GM18508 (cell line): ENCODE results near the gene MEF2C.

Experiments used
- ATAC-seq: cut with Tn5 transposase; IDR thresholded peaks from one replicate; pipeline ENCODE4 v1.9.1; 2021; ENCODE audit warnings: moderate number of reproducible peaks; ENCODE audit not compliant: insufficient read depth, unreplicated experiment

The MEF2C gene

DNA sequence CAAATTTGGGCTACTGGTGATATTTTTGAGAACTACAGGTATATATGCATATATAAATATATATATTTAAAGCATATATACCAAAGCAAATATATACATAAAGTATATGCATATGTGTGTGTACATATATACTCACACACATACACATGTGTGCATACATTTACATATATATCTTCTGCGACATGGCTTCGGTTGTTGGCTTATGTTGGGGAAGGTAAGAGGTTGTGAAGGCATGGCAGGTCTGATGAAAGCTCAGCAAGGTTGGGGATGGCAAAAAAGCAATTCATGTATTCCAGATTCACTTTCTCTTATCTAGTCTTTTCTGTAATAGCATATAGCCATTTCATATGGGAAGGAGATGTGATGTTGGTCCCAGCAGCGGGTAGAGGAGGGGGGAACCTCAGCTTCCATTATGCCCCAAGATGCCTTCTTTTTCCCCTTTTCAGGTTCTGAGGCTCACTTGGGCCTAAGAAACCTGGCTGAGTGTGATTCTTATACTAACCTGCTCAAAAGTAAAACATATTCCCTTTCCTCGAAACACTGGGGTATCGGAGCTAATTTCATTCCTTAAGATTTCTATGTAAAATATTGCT, 201.7 kb downstream of the MEF2C start:
- no peak for ATAC-seq

DNA sequence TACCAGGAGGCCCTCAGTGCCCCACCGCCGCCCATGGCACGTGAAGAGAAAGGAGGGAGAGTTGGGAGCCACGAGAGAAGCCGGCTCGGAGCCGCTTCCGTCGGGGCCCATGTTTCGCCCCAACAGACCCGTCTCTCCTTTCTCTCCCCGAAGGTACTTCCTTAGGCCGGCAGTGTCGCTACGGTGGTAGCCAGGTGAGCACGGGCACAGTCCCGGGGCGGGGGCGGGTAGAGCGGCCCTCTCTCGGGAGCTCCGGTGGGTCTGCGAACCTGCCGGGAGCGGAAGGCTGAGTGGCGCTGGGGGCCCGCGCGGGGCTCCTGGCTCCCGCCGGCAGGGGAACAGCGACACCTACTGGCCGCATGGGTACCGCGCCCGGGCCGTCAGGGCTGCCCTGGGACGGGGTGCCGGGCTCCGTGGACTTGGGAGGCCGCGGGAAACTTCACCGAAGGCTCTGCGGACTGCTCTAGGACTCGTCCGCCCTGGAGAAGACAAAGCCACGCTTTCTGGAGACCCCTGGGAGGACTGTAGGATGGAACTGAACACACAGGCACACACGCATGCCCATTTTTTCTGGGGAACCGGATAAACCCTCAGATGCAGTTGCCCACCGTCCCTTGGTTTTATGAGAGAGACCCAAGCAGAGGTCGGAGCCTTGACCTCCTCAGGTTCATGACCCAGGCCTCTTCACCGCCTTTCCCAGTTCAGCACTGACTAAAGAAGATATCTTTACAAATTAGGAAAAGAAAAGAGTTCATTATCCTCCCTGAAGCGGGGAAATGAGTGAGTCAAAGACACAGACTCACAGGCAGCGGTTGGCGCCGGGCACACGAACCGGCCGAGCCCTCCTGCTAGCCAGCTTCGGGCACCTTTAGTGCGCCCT, 202.5 kb downstream of the MEF2C start:
- peak; percentile 61 for ATAC-seq

DNA sequence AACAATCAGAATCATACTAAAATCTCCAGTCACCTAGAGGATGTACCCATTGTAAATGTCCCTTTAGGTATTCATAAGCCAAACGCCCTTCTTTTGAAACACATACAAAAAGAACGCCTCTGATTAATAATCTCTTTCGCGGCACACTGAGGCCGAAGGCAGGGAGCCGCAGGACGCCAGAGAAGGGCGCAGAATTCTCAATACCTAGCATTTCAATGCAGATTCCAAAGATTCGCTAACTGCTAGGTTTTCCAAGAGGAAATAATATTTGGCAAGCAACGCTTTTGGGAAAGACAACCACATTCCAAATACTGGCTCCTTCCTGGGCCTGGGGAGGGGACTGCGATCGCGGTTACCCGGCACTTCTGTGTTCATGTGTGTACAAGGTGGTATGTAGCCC, 203.3 kb downstream of the MEF2C start:
- no peak for ATAC-seq

DNA sequence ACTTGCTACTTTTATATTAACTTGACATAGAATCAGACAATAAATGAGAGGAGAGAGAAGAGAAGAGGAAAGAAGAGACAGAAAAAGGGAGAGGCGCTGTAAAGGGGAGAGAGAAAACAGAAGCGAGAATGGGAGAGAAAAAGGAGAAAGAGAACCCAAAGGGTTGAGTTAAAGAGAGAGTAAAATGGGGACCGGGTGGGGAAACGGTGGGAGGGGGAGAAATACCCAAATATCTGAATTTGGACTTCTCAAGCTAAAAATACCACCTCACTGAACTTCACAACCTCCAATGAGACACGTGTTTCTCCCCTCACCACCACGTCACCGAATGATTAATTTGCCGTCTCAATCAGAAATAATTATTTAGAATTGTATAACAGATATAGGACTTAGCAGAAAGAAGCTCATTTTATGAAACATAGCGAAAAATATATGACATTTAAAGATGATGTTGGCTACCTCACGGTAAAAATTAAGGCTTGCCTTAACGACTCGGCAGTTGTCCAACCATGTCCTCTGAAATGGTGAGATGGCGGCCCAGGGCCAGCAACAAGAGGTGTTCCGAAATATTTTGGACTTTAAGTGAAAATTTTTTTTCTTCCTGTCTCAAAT, 204.1 kb downstream of the MEF2C start:
- no peak for ATAC-seq

DNA sequence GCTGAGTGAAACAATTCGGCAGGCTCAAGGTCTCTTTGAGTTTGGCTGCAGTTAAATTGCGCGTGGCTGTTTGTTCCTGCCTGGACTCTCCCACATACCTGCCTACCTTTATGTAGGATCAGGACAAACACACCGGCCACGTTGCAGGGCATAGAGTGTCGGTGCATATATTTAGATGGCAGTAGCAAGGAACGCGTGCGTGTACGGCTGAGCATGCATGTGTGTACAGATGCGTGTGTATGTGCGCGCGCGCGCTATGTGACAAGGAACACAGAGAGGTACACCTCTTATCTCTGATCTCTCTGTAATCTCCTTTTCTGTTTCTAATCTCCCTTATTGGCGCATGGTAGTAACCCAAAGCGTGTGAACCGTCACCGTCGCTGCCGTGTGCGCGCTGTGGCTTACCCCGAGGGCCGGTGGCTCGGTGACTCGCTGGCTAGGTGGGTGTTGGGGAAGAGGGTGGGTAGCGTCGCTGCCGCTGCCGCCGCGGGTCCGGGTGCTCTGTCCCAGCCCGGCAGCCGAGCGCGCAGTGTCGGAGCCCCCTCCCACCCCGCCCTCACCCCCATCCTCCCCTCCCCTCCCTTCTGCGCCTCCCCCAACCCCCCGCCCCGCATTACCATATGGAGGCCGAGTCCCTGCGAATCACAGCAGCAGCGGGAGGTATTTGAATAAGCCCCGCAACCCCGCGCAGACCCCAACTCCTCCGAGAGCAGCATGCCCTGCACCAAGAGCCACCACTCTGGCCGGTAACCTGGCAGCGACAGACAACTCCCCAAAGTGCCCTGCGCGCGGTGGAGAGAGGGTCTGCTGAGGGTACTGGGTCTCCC, 204.8 kb downstream of the MEF2C start:
- ATAC-seq = no peak

DNA sequence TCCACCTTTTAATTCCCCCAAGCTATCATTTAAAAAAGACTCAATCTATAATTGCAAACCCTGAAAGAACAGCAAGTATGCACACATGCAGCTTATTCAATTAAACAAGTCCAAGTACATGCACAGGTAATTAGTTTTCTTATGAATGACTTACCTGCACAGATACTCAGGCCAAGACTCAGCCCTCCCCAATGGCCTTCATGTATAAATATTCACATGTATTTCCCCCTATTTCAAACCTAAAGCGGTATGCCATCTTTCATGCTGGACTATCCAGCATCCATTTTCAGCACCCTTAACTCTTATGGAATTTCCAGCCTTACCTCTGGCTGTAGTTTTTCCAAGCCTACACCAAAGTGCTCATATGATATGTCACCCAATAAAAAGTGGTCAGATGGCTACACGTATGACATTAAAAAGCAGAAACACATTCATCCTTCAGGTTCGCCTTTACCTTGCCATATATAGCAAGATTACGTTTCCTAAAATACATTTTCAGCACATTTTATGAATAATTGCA, 205.5 kb downstream of the MEF2C start:
- no peak for ATAC-seq

DNA sequence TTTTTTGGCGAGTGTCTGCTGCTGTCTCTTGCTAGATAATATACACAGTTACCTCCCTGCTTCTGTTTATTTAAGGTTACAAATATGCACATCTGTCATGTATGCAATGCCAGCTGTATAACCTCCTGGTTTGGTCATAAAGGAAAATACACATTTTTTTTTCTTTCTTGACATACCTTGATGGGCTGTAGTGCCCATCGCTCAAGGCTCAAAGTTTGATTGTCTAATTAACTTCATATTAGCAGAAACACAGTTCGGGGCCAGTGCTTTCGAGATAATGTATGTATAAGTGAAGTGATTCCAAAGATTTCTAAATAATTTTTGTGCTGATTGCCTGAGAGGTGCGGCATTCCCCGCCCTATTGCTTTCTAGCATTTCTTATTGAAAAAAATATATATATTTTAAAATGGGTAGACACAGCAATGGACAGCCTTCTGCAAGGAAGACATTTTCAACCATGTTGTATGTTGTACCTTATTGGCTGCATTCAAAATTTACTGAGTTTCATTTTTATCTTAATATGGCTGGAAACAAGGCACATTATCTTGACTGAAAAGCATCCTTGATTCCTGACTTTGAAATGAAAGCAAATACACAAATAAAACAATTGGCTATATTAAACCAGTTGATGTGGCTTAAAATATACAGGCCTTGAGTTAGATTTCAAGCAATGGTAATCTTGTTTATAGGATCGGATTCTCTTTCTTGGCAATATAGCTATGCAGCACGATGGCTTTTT, 206.2 kb downstream of the MEF2C start:
- ATAC-seq = no peak

DNA sequence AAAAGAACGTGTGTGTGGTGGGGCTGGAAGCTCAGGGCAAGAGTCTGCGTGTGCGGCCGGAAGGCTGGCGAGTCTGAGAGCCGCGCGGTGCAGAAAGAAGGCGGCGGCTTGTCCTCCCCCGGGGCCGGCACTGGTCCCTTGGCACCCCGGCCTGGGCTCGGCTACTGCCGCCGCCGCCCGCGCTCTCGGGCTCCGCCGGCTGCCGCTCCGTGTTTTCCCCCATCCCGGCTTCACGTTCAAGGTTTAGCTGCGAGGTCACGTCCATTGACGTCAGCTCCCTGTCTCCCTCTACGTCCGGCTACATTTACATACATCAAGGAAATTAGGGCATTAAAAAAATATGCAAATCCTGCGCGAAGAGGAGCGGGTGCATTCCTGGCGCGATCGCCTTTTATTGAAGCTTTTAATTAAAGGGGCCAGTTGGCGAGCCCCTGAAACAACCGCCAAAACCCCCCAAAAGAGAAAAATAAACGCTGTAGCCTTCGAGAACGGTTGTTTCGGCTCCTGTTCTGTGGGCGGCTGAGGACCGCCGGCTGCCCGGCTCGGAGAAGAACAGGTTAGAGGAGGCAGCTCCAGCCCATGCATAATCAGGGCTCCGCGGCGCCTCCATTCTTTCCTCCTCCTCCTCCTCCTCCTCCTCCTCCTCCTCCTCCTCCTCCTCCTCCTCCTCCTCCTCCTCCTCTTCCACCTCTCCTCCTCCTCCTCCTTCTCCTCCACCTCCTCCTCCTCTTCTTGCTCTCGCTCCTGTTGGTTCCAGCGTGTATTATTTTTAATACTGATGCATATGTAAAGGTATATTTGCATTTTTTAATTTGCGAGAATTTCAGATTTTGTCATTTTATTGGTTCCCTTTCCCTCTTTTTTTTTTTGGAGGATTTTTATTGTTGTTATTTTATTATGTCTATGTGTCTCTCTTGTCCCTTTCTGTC, 207.0 kb downstream of the MEF2C start:
- no peak for ATAC-seq

DNA sequence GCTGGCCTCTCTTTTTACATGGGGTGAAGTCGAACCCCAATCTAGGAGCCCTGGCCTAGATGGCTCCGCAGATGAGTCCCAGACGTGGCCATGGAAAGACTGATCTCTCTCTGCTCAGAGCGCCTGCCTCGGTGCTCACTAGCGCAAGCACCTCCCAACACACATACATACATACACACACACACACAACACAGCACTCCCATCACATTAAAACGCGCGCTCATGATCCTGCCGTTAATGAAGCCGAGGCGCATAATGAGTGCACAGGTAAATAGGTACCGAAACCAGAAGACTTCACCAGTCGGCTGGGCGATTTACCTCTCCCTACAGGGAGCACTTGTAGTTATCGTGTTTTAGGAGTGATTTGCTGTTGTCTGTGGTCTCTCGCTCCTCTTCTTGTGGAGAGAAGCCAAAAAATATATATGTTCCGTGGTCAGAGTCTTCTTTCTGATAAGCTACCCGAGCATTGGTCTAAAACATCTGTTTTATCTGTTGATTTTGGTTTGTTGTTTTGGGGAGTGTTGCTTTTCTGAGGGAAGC, 207.7 kb downstream of the MEF2C start:
- no peak for ATAC-seq

DNA sequence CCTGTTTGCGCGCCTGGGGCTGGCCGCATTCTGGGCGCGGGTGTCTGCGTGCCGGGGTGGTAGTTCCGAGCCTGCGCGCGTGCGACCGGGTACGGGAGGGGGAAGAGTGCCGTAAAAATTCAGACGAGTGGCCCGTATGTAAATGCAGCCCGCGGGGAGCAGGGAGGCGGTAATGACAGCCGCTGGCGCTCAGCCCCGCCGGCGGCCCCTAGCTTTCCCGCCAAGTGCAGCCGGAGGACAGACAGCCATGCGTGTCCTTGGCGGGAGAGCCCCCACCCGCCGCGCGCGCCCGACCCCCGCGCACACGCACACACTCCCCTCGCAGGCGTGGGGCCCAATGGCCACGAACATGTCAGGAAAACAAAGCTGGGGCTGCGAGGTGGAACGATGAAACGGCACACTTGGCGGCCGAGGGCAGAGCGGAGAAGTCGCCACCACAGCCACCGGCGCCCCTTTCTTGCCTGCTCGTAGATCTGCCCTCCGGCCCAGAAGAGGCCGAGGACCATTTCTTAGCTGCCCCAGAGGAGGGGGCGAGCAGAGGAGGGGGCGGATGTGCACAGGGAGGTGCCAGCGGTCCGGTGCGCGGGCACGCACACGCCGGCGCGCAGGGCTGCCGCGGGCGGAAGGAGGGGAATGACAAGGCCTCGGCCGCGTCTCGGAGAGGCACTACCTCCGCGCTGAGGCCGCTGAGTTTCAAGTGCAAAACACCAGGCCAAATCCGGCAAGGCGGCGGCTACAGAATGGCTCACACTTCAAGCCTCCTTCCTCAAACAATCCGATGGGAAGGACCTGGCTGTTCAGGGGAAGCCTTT, 208.4 kb downstream of the MEF2C start:
- ATAC-seq = no peak

DNA sequence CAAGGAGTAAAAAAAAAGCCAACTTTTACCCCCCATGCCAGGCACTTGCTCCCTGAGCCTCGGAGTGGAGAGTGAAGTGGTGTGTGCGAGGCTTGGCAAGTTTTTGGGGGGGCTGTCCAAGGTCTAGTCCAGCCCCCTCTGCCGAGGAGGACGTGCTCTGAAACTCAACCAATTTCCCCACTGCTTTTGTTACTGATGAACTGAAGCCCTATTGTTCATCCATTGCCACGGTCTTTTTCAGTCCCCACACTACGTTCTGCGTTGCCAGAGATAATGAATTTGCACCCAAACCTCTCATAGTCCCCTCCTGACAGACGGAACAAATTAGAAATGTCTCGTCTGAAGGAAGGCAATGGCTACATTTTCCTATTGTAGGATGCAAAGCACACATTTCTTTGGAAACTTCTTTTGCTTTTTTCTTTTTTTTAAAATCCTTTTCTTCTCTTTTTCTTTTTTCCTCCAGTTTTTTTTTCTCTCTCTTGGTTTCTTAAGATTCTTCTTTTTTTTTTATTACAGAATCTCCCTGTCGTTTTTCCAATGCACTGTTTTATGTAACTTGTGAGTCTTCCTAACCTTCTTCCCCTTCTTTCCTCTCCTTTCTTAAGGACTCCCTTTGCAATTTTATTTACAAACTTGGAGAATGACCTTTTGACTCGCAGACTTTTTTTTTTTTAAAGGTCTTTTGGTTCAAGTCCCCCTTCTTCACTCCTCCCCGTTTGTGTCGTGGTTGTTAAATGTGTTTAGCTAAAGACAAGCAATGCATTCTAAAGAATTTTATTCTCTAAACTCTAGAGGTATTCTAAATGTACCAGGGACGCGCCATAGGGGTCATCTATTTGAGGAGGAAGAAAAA, 209.5 kb downstream of the MEF2C start:
- ATAC-seq = no peak

DNA sequence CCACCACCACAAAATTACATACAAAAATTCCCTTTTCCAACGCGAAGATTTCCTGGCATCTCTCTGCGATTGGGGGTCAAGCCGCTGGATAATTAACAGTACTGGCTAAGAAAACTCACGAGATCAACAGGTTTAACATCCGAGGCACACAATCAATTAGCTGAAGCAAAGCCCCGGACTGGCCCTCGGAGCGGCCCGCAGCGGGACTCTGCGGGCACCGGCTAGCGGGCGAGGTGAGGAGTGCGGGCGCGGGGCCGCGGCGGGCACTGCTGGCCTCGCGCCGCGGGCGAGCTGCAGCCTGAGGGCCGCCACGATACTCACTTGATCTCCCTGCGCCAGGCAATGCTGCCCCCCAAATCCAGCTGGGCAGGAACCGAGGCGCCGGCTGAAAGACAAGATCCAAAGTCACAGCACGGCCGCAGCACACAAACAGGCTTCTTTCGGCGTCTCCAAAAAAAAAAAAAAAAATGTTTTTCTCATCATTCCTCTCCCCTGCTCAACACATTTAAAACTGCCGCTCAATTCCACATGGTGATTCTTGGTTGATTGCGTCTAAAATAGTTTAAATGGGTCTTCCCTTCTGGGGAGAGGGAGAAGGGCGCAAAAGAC, 210.2 kb downstream of the MEF2C start:
- ATAC-seq = no peak

DNA sequence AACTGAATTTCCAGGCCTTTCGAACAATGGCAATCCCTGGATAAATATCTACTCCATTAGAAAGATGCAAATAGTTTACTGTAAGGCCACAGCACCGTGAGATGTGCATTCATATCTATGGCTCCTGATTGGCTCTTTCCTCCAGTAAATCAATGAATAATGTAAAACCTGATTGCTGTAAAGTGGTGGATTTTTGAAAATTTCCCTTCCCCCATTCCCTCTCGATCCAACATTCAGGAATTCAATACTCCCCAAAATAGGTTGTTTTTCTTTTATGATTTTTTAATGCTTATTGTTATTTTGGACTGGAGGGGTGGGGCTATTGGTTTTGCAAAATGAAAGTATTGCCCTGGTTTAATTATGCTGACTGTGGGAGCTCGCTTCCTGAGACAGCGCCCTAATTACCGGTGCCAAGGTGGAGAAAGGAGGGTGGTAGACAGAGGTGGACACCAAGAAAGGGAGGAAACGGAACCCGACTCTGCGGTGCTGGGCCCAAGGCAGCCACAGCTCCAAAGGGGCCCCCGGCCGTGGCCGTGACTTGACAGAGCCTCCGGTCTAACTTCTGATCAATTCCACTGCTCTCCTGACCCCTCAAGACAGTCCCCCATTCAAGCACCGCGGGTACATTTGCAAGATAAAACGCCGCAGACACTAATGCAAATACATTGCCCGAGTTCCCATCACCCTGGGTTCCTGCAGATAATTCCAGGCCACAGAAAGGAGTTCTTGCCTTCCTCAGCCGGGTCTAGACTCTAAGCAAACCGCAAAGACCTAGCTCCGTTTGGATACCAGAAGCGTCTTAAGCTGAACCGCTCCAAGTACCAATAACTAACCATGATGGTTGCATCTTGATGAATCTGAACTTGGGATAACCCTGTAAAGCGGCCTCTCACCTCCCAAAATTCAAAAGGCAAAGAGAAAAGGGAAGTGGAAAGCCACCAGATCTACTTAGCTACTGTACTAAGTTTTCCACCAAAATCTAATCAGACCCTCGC, 211.2 kb downstream of the MEF2C start:
- no peak for ATAC-seq

DNA sequence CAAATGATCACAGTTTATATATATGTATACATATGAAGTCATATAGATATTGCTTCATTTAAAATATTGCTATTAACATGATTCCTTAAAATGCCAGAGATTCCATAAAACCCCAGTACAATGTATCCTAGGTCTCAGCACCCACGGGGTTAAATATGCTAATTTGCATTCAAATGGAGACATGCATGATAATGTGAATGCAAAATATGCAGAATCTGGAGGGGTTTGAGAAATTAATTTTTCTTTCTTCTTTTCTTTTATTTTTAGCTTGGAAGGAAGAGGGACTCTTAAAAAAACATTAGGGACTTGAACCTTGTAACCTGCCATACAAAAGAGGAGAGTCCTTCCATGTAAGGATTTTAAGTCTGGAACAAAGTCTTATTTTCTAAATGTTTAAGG, 211.9 kb downstream of the MEF2C start:
- no peak for ATAC-seq

DNA sequence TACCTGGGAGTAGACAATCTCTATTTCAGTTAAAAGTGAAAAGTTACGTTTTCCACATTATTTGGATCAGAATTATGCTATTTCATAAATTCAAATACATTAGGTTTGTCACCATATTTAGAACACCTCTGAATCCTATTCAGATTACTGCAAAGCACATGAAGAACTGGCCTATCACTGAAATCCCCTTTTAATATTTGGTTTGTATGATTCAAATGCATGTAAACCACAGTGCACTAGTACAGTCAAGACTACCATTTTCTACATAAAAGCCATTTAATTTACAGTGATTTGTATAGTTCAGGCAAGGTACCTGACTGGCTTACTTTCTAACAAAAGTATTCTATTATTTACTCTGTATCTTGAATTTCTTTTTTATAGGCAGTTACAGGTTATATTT, 212.5 kb downstream of the MEF2C start:
- ATAC-seq = no peak
